ENCODE results near the gene GJA1.
"Not testable (repeated sequence)": the region's sequence is repeated elsewhere in the genome, so short reads cannot be mapped to it uniquely, and the experiment has no call there.

GJA1 gene

GRCh38 chr6:121436274-121436857 is 920 bp downstream of the GJA1 start:
- DNase-seq: no peak

GRCh38 chr6:121436960-121437850 is 1.8 kb downstream of the GJA1 start:
- DNase-seq: peak; percentile 81

GRCh38 chr6:121437851-121438651 is 2.6 kb downstream of the GJA1 start:
- no peak for DNase-seq

GRCh38 chr6:121438869-121439268 is 3.4 kb downstream of the GJA1 start:
- no peak for DNase-seq

- DNase-seq: no peak
Measured at GRCh38 chr6:121439475-121439874, 4.0 kb downstream of the GJA1 start.

- DNase-seq: no peak
Measured at GRCh38 chr6:121439926-121440325, 4.5 kb downstream of the GJA1 start.

GRCh38 chr6:121441477-121441876 is 6.0 kb downstream of the GJA1 start:
- no peak for DNase-seq

- DNase-seq: no peak
Measured at GRCh38 chr6:121442576-121442975, 7.1 kb downstream of the GJA1 start.

- DNase-seq: no peak
Measured at GRCh38 chr6:121443971-121444541, 8.6 kb downstream of the GJA1 start.

GRCh38 chr6:121446705-121447104 is 11.3 kb downstream of the GJA1 start:
- not testable (repeated sequence) for DNase-seq

- DNase-seq: not testable (repeated sequence)
Measured at GRCh38 chr6:121447746-121448145, 12.3 kb downstream of the GJA1 start.

GRCh38 chr6:121448528-121448927 is 13.1 kb downstream of the GJA1 start:
- DNase-seq: not testable (repeated sequence)

- DNase-seq: no peak
Measured at GRCh38 chr6:121449331-121449730, 13.9 kb downstream of the GJA1 start.

GRCh38 chr6:121450242-121450641 is 14.8 kb downstream of the GJA1 start:
- DNase-seq: no peak

GRCh38 chr6:121451250-121451649 is 15.8 kb downstream of the GJA1 start:
- no peak for DNase-seq

- DNase-seq: no peak
Measured at GRCh38 chr6:121453191-121453590, 17.7 kb downstream of the GJA1 start.

- no peak for DNase-seq
Measured at GRCh38 chr6:121460170-121460569, 24.7 kb downstream of the GJA1 start.

GRCh38 chr6:121463087-121463486 is 27.6 kb downstream of the GJA1 start:
- no peak for DNase-seq

- no peak for DNase-seq
Measured at GRCh38 chr6:121465101-121465500, 29.7 kb downstream of the GJA1 start.

- DNase-seq: no peak
Measured at GRCh38 chr6:121479486-121480098, 44.1 kb downstream of the GJA1 start.

- DNase-seq: no peak
Measured at GRCh38 chr6:121480099-121480713, 44.8 kb downstream of the GJA1 start.

All from right kidney (tissue), 1 donor.